GM12891 (cell line): ENCODE results near the gene DNM3.

Experiments used
- POLR2A ChIP-seq: IDR thresholded peaks from 2 replicates; pipeline ENCODE4 v1.6.1; 2011; ENCODE audit warnings: low read depth, low read length, control low read depth
- POU2F2 ChIP-seq: IDR thresholded peaks from 2 replicates; pipeline ENCODE4 v1.6.1; 2011; ENCODE audit warnings: low read depth, mild to moderate bottlenecking, control low read depth, low read length, moderate library complexity

- TF ChIP-seq POLR2A (no peak), POU2F2 (no peak)
These were observed 143.0 kb downstream of the DNM3 start for GRCh38 chr1:171984262-171984661.
